ENCODE data around the gene AATK. TPM values are rescaled to one million over a fixed set of nuclear protein-coding genes. Genes with fewer than 3 reads are reported as not detected.

AATK gene
- total and polyA plus RNA-seq, 9 of the 15 experiments (the other 6 are each of a cell fraction or from before 2014, with no cell fraction given), result 0.11 to 0.55 (median 0.38) TPM; not detected in 5

- no peak for TF ChIP-seq THRA (IDR thresholded peaks at IDR 0.05)
- TF ChIP-seq CREB1 (IDR thresholded peaks at IDR 0.05), result no peak; the same call in 1 of the 2 replicates
- peak; percentile 86 for TF ChIP-seq CREB1 (CRISPR knock-in tag; IDR thresholded peaks at IDR 0.05)
- TF ChIP-seq IRF1 (CRISPR knock-in tag; IDR thresholded peaks at IDR 0.05; ENCODE audit: borderline replicate concordance), result no peak
- TF ChIP-seq NCOA1 (IDR thresholded peaks at IDR 0.05; ENCODE audit: low read depth), result no peak
- TF ChIP-seq ZMIZ1 (IDR thresholded peaks at IDR 0.05; ENCODE audit: low read depth in 2 of 2, low read length in 2 of 2), result peak in 1 of 2 experiments; percentile 77; a peak in 2 of 4 replicates
- no peak for TF ChIP-seq HBP1 (CRISPR knock-in tag; IDR thresholded peaks at IDR 0.05)
- no peak for TF ChIP-seq CCAR2 (IDR thresholded peaks at IDR 0.05; ENCODE audit: low read depth, low read length)
- TF ChIP-seq PHF8 (IDR thresholded peaks at IDR 0.05; ENCODE audit: borderline replicate concordance, low read length), result no peak
- peak; percentile 64 for TF ChIP-seq VEZF1 (CRISPR knock-in tag; IDR thresholded peaks at IDR 0.05)
- TF ChIP-seq SMARCA4 (IDR thresholded peaks at IDR 0.05), result no peak
- TF ChIP-seq EGR1 (conservative IDR thresholded peaks at IDR 0.05), result no peak
- no peak for TF ChIP-seq ZFP30 (CRISPR knock-in tag; IDR thresholded peaks at IDR 0.05; ENCODE audit: borderline replicate concordance)
- TF ChIP-seq HNRNPL (IDR thresholded peaks at IDR 0.05; ENCODE audit: low read depth, low read length), result peak; percentile 53; the same call in 1 of the 2 replicates
- no peak for TF ChIP-seq DDX20 (tag; IDR thresholded peaks at IDR 0.05; ENCODE audit: low read depth)
- TF ChIP-seq ZBTB8A (IDR thresholded peaks at IDR 0.05; ENCODE audit: partially characterized antibody), result no peak
- TF ChIP-seq KAT7 (CRISPR knock-in tag; IDR thresholded peaks at IDR 0.05; ENCODE audit: borderline replicate concordance), result peak; percentile 82; the same call in 1 of the 2 replicates
- no peak for TF ChIP-seq ZNF444 (CRISPR knock-in tag; IDR thresholded peaks at IDR 0.05)
- TF ChIP-seq MXI1 (IDR thresholded peaks at IDR 0.05; ENCODE audit: low read depth, low read length), result 0 out of 2 replicates have a peak, but pooled peaks have one; percentile 38
- no peak for TF ChIP-seq ZNF121 (CRISPR knock-in tag; conservative IDR thresholded peaks at IDR 0.05)
Measured at GRCh38 chr17:81101614-81102306, 64.3 kb downstream of the AATK start (continued).
